Measurements from ENCODE around the gene IBA57.

Gene IBA57

GRCh38 chr1:228178737-228179684 lies 13.4 kb downstream of the IBA57 start:
- H3K27ac ChIP-seq (ENCODE audit: low read length): no peak overlapping the region
- no peak overlapping the region for H2AFZ ChIP-seq (ENCODE audit: low read length)

GRCh38 chr1:228180271-228180958 lies 14.8 kb downstream of the IBA57 start:
- Histone ChIP-seq H3K9me3 (replicated peaks; ENCODE audit: insufficient read depth, low read length) (no peaks in the 10 kb centered on the region), H3K4me3 (ENCODE audit: low read length) (no peak overlapping the region), H3K4me2 (ENCODE audit: low read depth, low read length) (no peak overlapping the region), H3K36me3 (replicated peaks; ENCODE audit: insufficient read depth, low read length) (no peaks in the 10 kb centered on the region), H3K79me2 (ENCODE audit: low read length) (no peaks in the 10 kb centered on the region), H3F3A (ENCODE audit: insufficient read depth, low read length) (no peaks in the 10 kb centered on the region), H3K27me3 (replicated peaks; ENCODE audit: insufficient read depth, low read length) (no peaks in the 10 kb centered on the region), H3K27ac (ENCODE audit: low read length) (no peak overlapping the region), H4K20me1 (ENCODE audit: insufficient read depth, low read length) (no peaks in the 10 kb centered on the region), H3K9ac (ENCODE audit: low read length) (no peak overlapping the region), H2AFZ (ENCODE audit: low read length) (no peak overlapping the region), H3K9me2 (replicated peaks; ENCODE audit: insufficient read depth, low read length) (no peaks in the 10 kb centered on the region), H3K4me1 (ENCODE audit: low read length) (no peaks in the 10 kb centered on the region)
- peak; percentile 27 for TF ChIP-seq CTCF (IDR thresholded peaks at IDR 0.05; ENCODE audit: low read length)
- no peak for TF ChIP-seq EZH2phosphoT487 (IDR thresholded peaks at IDR 0.05; ENCODE audit: low read length)
- DNase-seq: peak; percentile 23

More at GRCh38 chr1:228178737-228179684, 13.4 kb downstream of the IBA57 start:
- Histone ChIP-seq H3K27me3 (replicated peaks; ENCODE audit: insufficient read depth, low read length) (no peaks in the 10 kb centered on the region), H3F3A (ENCODE audit: insufficient read depth, low read length) (no peaks in the 10 kb centered on the region), H3K9me2 (replicated peaks; ENCODE audit: insufficient read depth, low read length) (no peaks in the 10 kb centered on the region), H3K9me3 (replicated peaks; ENCODE audit: insufficient read depth, low read length) (no peaks in the 10 kb centered on the region), H3K4me1 (ENCODE audit: low read length) (no peaks in the 10 kb centered on the region), H3K36me3 (replicated peaks; ENCODE audit: insufficient read depth, low read length) (no peaks in the 10 kb centered on the region), H3K79me2 (ENCODE audit: low read length) (no peaks in the 10 kb centered on the region), H3K4me2 (ENCODE audit: low read depth, low read length) (no peak overlapping the region), H4K20me1 (ENCODE audit: insufficient read depth, low read length) (no peaks in the 10 kb centered on the region), H3K4me3 (ENCODE audit: low read length) (no peak overlapping the region), H3K9ac (ENCODE audit: low read length) (no peak overlapping the region)
- DNase-seq: no peak
- TF ChIP-seq EZH2 (optimal IDR thresholded peaks at IDR 0.05; ENCODE audit: low read depth, low read length) (no peak), CTCF (IDR thresholded peaks at IDR 0.05; ENCODE audit: low read length) (no peak), EZH2phosphoT487 (IDR thresholded peaks at IDR 0.05; ENCODE audit: low read length) (no peak)

- Histone ChIP-seq H3K27ac (ENCODE audit: low read length) (no peak overlapping the region), H3K4me2 (ENCODE audit: low read depth, low read length) (no peak overlapping the region), H3K9ac (ENCODE audit: low read length) (no peak overlapping the region), H4K20me1 (ENCODE audit: insufficient read depth, low read length) (no peaks in the 10 kb centered on the region), H3F3A (ENCODE audit: insufficient read depth, low read length) (no peaks in the 10 kb centered on the region), H3K79me2 (ENCODE audit: low read length) (no peaks in the 10 kb centered on the region), H2AFZ (ENCODE audit: low read length) (no peak overlapping the region), H3K27me3 (replicated peaks; ENCODE audit: insufficient read depth, low read length) (no peaks in the 10 kb centered on the region), H3K4me1 (ENCODE audit: low read length) (no peaks in the 10 kb centered on the region), H3K9me2 (replicated peaks; ENCODE audit: insufficient read depth, low read length) (no peaks in the 10 kb centered on the region), H3K36me3 (replicated peaks; ENCODE audit: insufficient read depth, low read length) (no peaks in the 10 kb centered on the region), H3K9me3 (replicated peaks; ENCODE audit: insufficient read depth, low read length) (no peaks in the 10 kb centered on the region), H3K4me3 (ENCODE audit: low read length) (no peak overlapping the region)
- no peak for TF ChIP-seq EZH2phosphoT487 (IDR thresholded peaks at IDR 0.05; ENCODE audit: low read length)
- TF ChIP-seq EZH2 (optimal IDR thresholded peaks at IDR 0.05; ENCODE audit: low read depth, low read length): no peak
- no peak for TF ChIP-seq CTCF (IDR thresholded peaks at IDR 0.05; ENCODE audit: low read length)
- DNase-seq: no peak
Measured at GRCh38 chr1:228180959-228181644, 15.5 kb downstream of the IBA57 start.
